GM19239 (cell line): ENCODE measurements around the gene ERFL.
A peak's percentile ranks its signal among the peaks of the same experiment; 100 is the strongest.
"Not testable (repeated sequence)": the region's sequence is repeated elsewhere in the genome, so short reads cannot be mapped to it uniquely, and the experiment has no call there.

Experiments
- DNase-seq: peaks from one replicate; pipeline ENCODE4 v3.0.0; 2011; ENCODE audit warnings: low spot score; ENCODE audit not compliant: insufficient read length
- FAIRE-seq: peaks from 2 replicates; lab custom pipeline; 2011; peaks lifted over from hg19 to GRCh38; lab: Jason Lieb, UNC

Gene ERFL

DNA sequence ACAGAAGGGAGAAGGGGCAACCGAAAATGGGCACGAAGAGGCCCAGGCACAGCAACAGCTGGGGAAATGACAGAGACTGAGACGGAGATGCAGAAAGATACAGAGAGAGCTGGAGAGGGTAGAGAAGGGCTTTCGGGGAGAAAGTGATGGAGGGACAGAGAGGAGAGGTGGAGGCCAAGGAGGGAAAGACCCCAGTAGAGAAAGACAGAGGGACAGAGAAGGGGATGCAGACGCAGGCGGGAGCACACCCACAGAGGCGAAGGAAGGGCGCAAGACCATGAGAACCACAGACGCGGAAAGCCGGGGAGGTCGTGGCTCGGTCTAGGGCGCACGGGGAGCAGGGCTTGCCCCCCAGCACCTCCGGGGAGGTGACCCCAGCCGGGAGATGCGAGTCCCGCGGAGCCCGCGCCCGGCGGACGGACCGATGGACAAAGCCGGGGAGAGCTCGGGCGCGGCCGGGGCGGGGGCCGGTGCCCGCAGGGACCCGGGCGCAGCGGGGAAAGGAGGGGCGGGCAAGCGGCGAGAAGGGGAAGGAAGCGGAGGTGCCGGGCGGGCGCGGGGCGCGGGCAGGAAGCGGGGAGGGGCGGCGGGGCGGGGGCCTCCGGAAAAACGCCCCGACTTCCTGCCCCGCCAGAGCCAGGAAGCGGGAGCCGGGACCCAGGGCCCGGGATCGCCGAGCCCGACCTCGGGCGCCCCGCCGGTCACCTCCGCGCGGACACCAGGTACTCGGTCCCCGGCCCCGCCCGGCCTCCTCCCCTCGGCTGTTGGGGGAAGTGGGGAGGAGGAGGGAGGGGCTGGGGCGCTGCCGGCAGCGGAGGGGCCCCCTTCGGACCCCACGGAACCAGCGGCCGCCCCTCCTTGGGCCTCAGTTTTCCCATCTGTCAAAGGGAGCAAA lies 45.4 kb downstream of the ERFL start, which contains the start of gene ARHGEF1:
Gene ARHGEF1, plus strand, starts transcription at position 617 of the 895 bp plus-strand sequence. CDS start 4,899 bp downstream, outside the sequence.
- no peak for DNase-seq
- FAIRE-seq = peak; percentile 82

DNA sequence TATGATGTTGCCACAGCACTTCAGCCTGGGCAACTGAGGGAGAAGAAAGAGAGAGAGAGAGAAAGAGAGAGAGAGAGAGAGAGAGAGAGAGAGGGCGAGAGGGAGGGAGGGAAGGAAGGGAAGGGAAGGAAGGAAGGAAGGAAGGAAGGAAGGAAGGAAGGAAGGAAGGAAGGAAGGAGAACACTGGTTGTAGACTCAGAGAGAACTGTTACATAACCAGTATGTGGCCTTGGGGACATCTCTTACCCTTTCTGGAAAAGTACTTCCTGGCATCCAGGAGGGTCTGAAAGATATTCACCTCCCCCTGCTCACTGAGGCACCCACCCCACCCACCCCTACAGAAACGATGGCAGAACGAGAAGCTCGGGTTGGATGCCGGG lies 47.9 kb downstream of the ERFL start:
- no peak for FAIRE-seq
- DNase-seq = no peak

DNA sequence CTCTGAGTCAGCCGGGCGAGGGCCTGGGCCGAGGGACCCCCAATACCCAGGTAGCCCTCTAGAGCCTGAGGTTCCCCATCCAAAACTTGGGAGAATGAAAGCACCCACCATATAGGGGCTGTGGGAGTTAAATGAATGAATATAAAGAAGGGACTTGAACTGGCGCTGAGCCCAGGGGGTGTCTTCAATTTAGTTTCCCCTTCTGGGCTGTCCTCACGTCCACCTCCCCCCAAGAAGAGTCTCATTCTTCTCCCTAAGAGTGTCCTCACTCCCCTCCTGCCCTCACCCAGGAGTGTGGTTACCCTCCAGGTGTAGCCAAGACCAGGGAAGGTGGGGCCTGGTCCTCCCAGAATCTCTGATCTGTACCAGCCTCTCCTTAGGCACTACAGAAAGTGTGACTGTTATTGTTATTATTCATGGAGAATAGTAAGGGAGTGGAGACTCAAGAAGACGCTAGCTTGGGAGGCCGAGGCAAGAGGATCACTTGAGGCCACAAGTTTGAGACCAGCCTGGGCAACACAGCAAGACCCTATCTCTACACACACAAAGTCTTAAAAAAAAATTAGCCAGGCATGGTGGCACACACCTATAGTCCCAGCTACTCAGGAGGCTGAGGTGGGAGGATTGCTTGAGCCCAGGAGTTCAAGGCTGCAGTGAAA lies 48.5 kb downstream of the ERFL start:
- FAIRE-seq (no peak), DNase-seq (no peak)

DNA sequence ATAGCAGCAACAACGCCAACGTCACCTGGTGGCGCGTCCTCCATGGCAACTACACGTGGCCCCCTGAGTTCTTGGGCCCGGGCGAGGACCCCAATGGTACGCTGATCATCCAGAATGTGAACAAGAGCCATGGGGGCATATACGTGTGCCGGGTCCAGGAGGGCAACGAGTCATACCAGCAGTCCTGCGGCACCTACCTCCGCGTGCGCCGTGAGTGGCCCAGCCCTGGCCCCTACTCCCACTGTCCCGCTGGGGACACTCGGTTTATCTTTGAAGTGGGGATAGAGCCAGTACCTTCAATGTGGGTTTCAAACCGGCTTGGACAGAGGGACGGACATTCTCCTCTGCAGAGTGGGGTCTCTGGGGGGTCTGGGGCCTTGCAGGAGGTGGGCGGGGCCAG lies 49.2 kb downstream of the ERFL start:
- FAIRE-seq (no peak), DNase-seq (no peak)

DNA sequence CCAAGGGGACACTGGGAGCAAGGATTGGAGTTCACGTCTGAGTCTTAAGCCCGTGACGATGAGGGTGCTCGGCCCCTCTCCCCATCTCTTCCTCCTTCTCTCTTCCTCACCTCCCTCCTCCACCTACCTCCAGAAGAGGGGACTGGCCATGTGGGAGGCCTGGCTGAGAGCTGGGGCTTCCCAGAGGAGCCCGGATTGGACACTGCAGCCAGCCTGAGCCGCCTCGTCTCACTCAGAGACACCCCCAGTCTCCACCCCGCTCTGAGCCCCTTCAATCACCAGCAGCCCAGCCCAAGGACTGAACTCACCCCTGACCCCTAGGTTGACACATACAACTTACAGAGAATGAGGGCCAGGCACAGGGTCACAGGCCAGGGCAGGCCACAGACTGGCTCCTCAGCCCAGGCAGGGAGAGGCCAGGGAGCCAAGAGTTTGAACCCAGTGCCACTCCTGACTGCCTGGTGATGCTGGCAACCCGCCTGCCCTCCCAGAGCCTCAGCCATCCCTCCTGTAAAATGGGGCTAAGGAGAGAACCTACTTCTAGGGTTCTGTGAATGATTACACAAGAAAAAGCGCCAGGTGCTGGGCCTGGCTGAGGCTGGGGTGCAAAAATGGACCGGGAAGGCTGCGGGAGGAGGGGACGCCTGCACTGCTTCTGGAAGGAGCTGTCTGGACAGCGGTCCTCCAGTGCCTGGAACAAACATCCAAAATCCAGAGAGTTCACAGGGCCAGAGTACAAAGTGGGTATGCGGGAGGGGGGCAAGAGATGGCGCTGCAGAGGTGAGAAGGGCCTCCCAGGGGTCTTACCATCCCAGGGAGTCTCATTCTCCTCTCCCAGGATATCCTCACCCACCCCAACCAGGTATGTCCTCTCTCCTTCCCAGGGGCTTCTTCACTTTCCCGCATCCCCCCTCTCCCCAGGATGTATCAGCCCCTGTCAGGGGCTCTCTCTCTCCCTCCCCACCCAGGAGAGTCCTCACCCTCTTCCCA lies 50.0 kb downstream of the ERFL start:
- FAIRE-seq (no peak), DNase-seq (no peak)

DNA sequence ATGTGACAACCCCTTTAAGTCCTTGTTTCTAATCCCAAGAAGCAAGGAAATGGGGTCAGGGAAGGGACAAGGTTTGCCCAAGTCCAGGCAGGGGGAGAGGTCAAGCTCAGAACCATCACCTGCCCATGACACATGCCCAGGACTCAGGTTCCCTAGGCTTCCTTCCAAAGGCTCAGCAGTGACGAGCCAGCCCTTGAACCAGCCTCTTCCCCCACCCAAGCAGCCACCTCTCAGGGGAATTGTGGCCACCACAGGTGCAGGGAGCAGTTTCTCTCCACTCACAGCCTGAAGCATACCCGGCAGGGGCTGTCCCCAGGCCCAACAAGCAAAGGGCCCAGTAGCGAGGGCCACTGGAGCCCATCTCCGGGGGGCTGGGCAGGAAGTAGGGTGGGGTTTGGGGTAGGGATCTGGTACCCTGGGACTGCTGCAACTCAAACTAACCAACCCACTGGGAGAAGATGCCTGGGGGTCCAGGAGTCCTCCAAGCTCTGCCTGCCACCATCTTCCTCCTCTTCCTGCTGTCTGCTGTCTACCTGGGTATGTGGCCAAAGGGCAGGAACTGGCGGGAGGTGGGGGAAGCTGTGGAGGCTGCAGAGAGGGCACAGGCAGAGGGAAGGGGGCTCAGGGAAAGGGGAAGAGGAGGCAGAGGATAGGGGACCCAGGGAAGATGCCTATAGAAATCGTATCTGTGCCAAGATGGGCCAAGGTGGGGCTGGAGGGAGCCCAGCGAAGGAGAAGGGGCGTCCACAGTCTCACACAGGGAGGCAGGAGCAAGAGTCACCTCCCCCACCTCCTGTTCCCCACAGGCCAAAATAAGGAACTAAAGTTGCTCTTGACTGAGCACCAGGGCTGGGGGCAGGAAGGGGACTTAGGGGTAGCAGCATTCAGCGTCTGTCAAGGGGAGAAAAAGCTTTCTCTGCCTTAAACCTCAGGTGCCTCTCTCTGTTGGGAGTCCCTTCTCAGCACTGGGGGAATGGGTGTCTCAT lies 51.1 kb downstream of the ERFL start, which contains the start of gene CD79A:
Gene CD79A, plus strand, starts transcription at position 433 of the 986 bp plus-strand sequence. Its CDS starts 26 bp downstream, at position 459.
- DNase-seq = peak; percentile 75

DNA sequence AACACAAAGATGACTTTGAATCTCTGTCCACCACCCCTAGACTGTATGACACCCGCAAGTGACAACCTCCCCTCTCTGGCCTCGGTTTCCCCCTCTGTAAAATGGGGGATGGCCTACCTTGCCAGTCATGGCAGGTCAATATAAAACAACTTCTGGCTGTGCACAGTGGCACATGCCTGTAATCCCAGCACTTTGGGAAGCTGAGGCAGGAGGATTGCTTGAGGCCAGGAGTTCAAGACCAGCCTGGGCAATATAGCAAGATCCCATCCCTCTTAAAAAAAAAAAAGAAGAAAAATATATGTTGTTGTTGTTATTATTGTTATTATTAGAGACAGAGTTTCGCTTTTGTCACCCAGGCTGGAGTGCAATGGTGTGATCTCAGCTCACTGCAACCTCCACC lies 52.3 kb downstream of the ERFL start:
- DNase-seq, FAIRE-seq: not testable (repeated sequence)

More for the DNA sequence above, 51.1 kb downstream of the ERFL start, which contains the start of gene CD79A:
- FAIRE-seq = peak; percentile 99

DNA sequence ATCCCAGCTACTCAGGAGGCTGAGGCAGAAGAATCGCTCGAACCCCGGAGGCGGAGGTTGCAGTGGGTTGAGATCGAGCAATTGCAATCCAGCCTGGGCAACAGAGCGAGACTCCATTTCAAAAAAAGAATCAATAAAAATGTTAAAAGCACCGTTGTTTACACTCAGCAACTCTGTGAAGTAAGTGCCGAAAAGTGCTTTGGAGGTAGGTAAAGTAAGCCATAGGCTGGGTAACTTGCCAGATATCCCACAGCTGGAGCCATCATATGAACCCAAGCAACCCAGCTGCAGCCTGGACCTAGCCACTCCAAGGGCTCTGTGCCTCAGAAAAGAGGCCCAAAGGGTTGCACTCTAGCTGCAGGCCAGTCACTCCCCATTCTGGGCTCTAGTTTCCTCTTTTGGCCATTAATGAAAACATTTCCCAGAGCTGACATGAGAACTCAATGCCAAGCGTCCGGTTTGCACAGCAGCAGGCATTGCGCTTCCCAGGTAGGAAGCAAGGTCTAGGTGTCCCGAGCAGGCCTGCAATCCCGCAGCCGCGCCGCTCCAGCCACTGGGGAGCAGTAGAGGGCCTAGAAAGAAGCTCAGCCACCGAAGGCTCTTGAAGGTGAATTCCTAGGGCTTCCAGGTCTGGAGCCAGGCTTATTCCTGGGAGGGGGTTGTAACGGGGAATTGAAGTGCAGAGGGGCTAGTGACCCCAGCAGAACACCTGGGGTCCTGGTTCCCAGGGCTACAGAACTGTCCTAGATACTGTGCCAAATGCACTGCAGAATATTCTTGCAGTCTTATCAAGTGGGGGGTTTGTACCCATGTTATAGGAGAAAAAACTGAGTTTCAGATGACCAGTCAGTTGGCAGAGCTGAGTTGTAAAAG lies 55.2 kb downstream of the ERFL start:
- DNase-seq = no peak
- FAIRE-seq = peak; percentile 91

DNA sequence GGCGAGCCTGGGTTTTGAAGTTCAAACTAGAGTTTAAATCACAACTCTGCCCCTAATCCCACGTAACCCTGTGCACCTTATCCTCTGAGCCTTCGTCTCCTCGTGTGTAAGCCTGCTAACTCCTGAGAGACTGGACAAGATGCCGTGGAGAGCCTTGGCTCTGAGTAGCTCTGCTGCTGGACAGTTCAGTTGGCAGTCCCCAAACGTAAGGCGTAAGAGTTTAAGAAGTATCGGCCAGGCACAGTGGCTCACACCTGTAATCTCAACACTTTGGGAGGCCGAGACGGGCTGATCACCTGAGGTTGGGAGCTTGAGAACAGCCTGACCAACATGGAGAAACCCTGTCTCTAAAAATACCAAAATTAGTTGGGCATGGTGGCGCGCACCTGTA lies 55.9 kb downstream of the ERFL start:
- peak; percentile 75 for FAIRE-seq
- DNase-seq = no peak

DNA sequence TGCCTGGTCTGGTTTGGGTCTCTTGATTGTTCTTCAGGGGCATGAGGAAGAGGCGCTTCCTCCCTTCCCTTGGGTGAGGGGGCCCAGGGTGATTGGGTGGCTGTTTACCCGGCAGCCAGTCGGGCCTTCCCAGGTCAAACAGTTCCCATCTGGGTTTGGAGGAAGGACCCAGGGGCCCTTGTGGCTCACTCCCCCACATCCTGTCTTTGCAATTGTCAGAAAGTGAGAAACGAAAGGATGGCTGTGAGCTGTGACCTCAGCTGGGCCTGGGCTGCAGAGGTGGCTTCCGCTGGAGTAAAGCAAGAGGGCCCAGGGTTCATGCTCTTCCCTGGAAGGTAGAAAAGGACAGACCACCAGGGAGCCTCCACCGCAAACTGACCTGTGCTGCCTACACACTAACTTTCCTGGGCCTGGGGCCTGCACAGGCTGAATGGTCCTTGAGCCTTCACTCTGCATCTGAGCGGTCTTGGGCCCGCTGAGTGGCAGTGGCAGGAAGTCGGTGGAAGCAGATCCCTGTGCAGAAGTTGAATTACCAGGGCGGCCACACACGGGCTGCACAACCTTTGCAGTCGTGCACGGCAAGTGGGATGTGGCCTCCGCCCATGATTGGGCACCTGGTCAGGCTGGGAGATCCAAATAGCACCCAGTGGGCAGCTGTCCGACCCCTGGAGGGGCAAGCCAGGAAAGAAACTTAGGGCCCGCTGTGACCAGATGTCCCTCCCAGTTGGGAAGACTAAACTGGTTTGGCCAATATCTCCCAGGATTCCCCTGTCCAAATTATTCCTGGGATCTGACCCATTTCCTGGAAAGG lies 56.5 kb downstream of the ERFL start:
- FAIRE-seq (peak; percentile 96), DNase-seq (peak; percentile 63)

DNA sequence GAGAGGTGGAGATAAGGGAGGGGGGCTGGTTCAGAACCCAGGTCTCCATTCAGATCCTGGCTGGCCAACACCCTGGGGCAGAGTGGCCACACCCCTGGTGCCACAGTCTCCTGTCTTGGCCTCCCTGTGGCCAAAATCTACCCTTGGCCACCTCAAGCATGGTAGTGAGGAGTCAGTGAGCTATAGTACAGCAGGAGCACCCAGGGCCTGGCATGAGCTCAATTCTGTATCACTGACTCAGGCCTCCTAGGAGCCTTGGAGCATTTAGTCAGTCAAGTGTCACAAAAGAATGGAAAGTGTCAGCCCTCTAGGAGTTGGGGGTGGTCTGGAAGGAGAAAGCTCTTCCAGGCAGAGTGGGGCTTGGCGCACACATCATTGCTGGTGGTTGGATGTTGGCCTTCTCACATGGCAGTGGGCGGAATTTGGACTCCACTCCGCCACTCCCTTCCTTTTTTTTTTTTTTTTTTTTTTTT lies 57.8 kb downstream of the ERFL start:
- FAIRE-seq (no peak), DNase-seq (no peak)

DNA sequence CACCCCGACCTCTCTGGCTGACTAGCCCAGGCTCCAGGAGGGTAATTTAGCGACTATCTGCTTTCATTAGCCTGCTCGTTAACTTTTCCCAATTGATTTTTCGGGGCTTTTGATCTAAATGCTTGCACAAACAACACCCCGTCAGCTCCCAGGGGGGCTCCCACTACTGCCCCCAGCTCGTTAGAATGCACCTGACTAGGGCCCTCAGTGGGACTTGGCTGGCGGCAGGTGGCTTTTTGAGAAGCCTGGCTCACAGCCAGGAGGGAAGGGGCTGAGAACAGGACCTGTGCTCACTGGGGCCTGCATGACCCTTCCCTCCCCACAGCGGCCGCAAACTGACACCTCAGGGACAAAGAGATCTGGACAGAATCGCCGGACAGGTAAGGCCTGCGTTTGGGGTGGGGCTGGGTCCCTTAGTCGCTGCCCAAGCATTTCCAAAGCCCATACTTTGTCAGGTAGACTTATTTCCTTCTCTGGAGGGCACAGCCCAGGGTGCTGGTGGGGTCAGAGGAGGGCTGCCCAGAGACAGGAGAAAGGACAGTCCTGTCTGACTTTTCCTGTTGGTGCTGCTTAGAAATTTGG lies 58.8 kb downstream of the ERFL start:
- no peak for FAIRE-seq
- DNase-seq = no peak

DNA sequence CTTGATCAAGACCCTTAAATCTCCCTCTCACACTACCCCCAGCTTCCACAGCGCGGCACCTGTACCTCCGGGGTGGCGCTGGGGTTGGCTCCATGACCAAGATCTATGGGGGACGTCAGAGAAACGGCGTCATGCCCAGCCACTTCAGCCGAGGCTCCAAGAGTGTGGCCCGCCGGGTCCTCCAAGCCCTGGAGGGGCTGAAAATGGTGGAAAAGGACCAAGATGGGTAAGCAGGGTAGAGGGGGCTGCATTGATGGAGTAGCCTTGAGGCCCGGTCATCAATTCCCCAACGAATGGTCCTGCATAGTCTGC lies 59.3 kb downstream of the ERFL start:
- FAIRE-seq = no peak
- no peak for DNase-seq

DNA sequence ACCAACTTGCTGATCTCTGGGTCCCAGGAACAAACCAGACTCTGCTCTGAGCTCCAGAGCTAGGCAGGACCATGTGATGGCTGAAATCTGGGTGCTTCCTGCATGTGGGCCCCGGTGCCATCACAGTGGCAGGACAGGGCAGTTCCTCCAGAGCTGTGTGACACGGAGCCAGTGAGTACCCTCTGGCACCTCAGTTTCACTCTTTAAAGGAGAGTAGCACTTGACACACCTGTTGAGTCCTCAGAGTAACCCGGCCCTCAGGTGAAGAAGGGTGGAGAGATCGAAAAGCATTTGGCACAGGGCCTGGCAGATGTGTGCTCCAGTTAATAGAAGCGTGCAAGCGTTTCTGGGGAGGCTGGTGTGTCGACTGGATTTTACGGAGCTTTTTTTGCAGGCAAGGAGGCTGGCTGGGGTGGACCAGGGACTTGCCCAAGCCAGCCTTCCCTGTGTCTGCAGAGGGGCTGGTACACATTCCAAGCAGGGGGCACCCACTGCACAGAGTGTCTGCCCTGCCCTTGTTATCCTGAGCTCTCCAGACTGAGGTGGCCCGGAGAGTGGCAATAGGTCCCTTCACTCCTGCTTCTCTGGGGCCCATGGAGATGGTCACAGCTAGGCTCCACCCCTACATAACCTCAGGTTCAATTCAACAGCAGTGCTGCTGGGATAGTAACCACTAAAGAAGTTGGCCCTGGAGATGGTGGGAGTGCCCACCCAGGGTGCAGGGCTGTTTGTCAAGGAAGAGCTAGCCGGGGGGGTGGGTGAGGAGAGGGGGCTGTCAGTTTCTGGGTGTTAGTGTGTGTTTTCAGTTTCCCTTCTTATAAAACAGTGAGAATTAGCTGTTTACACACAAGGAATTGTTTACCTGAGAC lies 59.9 kb downstream of the ERFL start:
- FAIRE-seq (no peak), DNase-seq (no peak)

DNA sequence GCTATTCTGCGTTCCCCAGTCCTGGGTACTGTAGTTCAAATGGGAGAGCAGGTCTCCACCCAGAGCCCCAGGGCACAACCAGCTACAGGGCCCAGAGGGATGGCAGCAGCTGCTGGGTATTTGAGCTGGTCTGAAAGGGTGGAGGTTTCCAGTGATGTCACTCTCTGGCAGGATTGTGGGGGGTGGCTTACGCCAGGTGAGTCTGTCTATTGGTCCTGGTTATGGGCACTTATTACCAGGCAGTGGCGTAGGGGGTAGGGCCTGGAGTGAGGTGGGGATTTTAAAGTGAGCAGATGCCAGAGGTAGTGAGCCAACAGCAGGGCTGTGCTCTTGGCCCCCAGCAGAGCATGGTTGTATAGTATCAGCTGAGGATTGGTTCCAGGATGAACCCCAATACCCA lies 62.0 kb downstream of the ERFL start:
- FAIRE-seq (no peak), DNase-seq (no peak)

DNA sequence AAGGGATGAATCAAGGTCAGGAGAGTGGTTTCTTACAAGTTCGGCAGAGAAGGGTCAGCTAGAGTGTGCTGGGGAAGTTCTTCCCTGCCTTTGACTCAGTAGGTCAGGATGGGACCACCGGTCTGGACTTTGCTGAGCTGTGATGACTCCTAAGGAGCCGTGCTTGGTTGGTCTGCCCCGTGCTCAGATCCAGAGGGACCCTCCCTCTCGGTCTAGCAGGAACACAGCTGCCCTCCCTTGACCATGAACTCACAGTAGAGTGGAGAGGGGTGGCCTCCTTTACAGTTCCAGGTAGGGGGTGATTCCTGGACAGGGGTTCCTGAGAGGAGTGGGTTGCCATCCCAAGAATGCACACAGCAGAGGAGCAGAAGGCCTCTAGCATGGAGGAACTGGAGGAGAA lies 63.9 kb downstream of the ERFL start:
- FAIRE-seq = no peak
- DNase-seq = no peak
